ENCODE results near the gene CDH4.

DNA sequence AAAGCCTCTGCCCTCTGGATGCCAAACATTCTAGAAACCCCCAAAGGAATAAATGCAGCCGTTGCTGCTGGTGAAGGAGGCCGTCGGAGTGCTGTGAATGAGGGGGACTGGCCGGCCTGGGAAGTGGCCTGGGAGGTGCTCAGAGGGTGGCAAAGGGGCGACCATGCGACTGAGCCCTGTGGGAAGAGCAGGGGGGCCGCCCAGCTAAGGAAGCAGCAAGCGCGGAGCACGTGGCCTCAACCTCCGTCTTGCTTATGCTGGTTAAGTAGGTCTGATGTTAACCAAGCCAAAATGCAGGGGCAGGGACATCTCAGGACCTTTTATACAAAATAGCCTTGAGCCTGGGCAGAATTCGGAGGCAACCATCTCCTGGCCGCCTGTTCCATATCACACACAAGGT lies 432.1 kb downstream of the CDH4 start:
- TF ChIP-seq CTCF (conservative IDR thresholded peaks at IDR 0.05; ENCODE audit: low read length) (no peak), EZH2phosphoT487 (IDR thresholded peaks at IDR 0.05; ENCODE audit: borderline replicate concordance, low read depth, low read length) (no peak)

Measured in OCI-LY7 (cell line).